Esophagus muscularis mucosa (tissue), 4 donors: ENCODE data around the gene RAI14. TPM values are rescaled to one million over a fixed set of nuclear protein-coding genes. Genes with fewer than 3 reads are reported as not detected.
"Not testable (repeated sequence)": the region's sequence is repeated elsewhere in the genome, so short reads cannot be mapped to it uniquely, and the experiment has no call there.

ENCODE experiments used
- DNase-seq: peaks from one replicate; pipeline ENCODE4 v3.0.0-alpha.2; 2017; ENCODE audit errors: extremely low spot score
- H3K27ac ChIP-seq, 4 donors: fragments of 200-600 bp; sonication (generic); replicated peaks in 1 of 4; 1 replicate in 3 of 4; 2 replicates in 1 of 4; pipeline ENCODE4 v1.5.1; 2016 to 2019; ENCODE audit warnings: mild to moderate bottlenecking in 1 of 4
- H3K27me3 ChIP-seq, 4 donors: fragments of 200-600 bp; sonication (generic); one replicate each; pipeline versions ENCODE4 v1.5.1 to v1.6.0; 2016 to 2019
- H3K36me3 ChIP-seq, 4 donors: fragments of 200-600 bp; sonication (generic); one replicate each; pipeline ENCODE4 v1.5.1; 2016 to 2019
- H3K4me1 ChIP-seq, 4 donors: fragments of 200-600 bp; sonication (generic); one replicate each; pipeline ENCODE4 v1.5.1; 2016 to 2019
- H3K4me3 ChIP-seq, 4 donors: fragments of 200-600 bp; sonication (generic); 1 replicate in 2 of 4; 2 replicates in 2 of 4; pipeline ENCODE4 v1.5.1; 2016 to 2019; ENCODE audit warnings: mild to moderate bottlenecking in 4 of 4, moderate library complexity in 1 of 4
- H3K9me3 ChIP-seq, 4 donors: fragments of 200-600 bp; sonication (generic); 1 replicate in 3 of 4; 2 replicates in 1 of 4; pipeline ENCODE4 v1.5.1; 2016 to 2019
- CTCF ChIP-seq, 3 experiments: fragments of 200-600 bp in 2 of 3; fragments of 450-650 bp in 1 of 3; sonication (generic) in 2 of 3; IDR thresholded peaks; one replicate each; pipeline ENCODE4 v1.5.1; 2017 to 2019; ENCODE audit warnings: antibody characterized with exemption in 3 of 3, mild to moderate bottlenecking in 2 of 3, moderate library complexity in 1 of 3
- EP300 ChIP-seq: sonication (generic); formaldehyde crosslinking; IDR thresholded peaks from one replicate; pipeline ENCODE4 v1.6.1; 2017; ENCODE audit warnings: antibody characterized with exemption
- POLR2A ChIP-seq: fragments of 450-650 bp; IDR thresholded peaks from one replicate; pipeline ENCODE4 v1.6.1; 2017; ENCODE audit warnings: antibody characterized with exemption, moderate library complexity, mild to moderate bottlenecking, low read depth
- POLR2AphosphoS5 ChIP-seq, 2 donors: sonication (generic); formaldehyde crosslinking; IDR thresholded peaks; one replicate each; pipeline ENCODE4 v1.6.1; 2017; ENCODE audit warnings: antibody characterized with exemption in 2 of 2
- WGBS: methylation state at CpG from one replicate; pipeline ENCODE4 v1.1.5; 2018; 5-methylcytosine and 5-hydroxymethylcytosine counted together
- intact Hi-C: fragments of 100-400 bp; cut with DNase I; formaldehyde crosslinking; loops from one replicate; pipeline ENCODE4 v1.15.1; 2023
- total RNA-seq, 4 donors: library from RNA; depleted of rRNA; stranded (reverse); fragments of >200 nt; gene quantifications; one replicate each; pipeline versions ENCODE4 v1.1.0 to v1.2.1, GENCODE V29; 2016

The RAI14 gene
- total RNA-seq, 4 donors from 2014 or later = 57.3 to 76.4 (median 68.1) TPM

GRCh38 chr5:34822956-34823715, 167.0 kb downstream of the RAI14 start:
- no peak for DNase-seq
- H3K27me3 ChIP-seq = no peaks in the 10 kb centered on the region
- peaks cover 30 to 69% (median 37%) of the 10 kb centered on the region in 4 donors for H3K36me3 ChIP-seq
- WGBS = 90% methylated on average over 8 of the region's 8 CpGs
- H3K4me3 ChIP-seq = no peak overlapping the region
- no peaks in the 10 kb centered on the region for H3K9me3 ChIP-seq
- H3K27ac ChIP-seq = no peak overlapping the region
- no peaks in the 10 kb centered on the region for H3K4me1 ChIP-seq
- intact Hi-C loops = no loop called here
- no peak for TF ChIP-seq POLR2A
- no peak for TF ChIP-seq CTCF (IDR thresholded peaks at IDR 0.05)
- TF ChIP-seq EP300 = no peak
- TF ChIP-seq POLR2AphosphoS5 (IDR thresholded peaks at IDR 0.05) = no peak

- H3K4me1 ChIP-seq = no peaks in the 10 kb centered on the region
- WGBS = 90% methylated on average over 6 of the region's 6 CpGs
- no peak for TF ChIP-seq POLR2A
- no peak for TF ChIP-seq EP300
- no peak for TF ChIP-seq CTCF (IDR thresholded peaks at IDR 0.05)
- no peak for TF ChIP-seq POLR2AphosphoS5 (IDR thresholded peaks at IDR 0.05)
- no peak for DNase-seq
- no peaks in the 10 kb centered on the region for H3K9me3 ChIP-seq
- intact Hi-C loops = no loop called here
- H3K27me3 ChIP-seq = no peaks in the 10 kb centered on the region
- H3K4me3 ChIP-seq = no peak overlapping the region
- peaks cover 43 to 78% (median 49%) of the 10 kb centered on the region in 4 donors for H3K36me3 ChIP-seq
- H3K27ac ChIP-seq = no peak overlapping the region
Measured at GRCh38 chr5:34826347-34826746, 170.2 kb downstream of the RAI14 start.

GRCh38 chr5:34827588-34828506, 171.7 kb downstream of the RAI14 start:
- H3K4me3 ChIP-seq = no peak overlapping the region
- H3K4me1 ChIP-seq = no peaks in the 10 kb centered on the region
- DNase-seq = no peak
- intact Hi-C loops = no loop called here
- TF ChIP-seq POLR2AphosphoS5 (IDR thresholded peaks at IDR 0.05) = no peak
- no peak for TF ChIP-seq EP300
- no peak for TF ChIP-seq CTCF (IDR thresholded peaks at IDR 0.05)
- no peak for TF ChIP-seq POLR2A
- no peak overlapping the region for H3K27ac ChIP-seq
- no peaks in the 10 kb centered on the region for H3K27me3 ChIP-seq
- H3K9me3 ChIP-seq = no peaks in the 10 kb centered on the region
- WGBS = 92% methylated on average over 6 of the region's 6 CpGs
- peaks cover 43 to 86% (median 48%) of the 10 kb centered on the region in 4 donors for H3K36me3 ChIP-seq

GRCh38 chr5:34830827-34831226, 174.7 kb downstream of the RAI14 start:
- H3K4me3 ChIP-seq, H3K4me1 ChIP-seq, H3K27me3 ChIP-seq, H3K27ac ChIP-seq, H3K9me3 ChIP-seq, intact Hi-C loops, DNase-seq: not testable (repeated sequence)
- 88% methylated on average over 7 of the region's 7 CpGs for WGBS
- peaks cover 25 to 60% (median 36%) of the 10 kb centered on the region in 4 donors for H3K36me3 ChIP-seq

GRCh38 chr5:34831303-34831702, 175.2 kb downstream of the RAI14 start:
- no peaks in the 10 kb centered on the region for H3K9me3 ChIP-seq
- H3K4me1 ChIP-seq = no peaks in the 10 kb centered on the region
- no peak overlapping the region for H3K27ac ChIP-seq
- no peak overlapping the region for H3K4me3 ChIP-seq
- TF ChIP-seq EP300 (no peak), POLR2AphosphoS5 (IDR thresholded peaks at IDR 0.05) (no peak), POLR2A (no peak), CTCF (IDR thresholded peaks at IDR 0.05) (no peak)
- DNase-seq = no peak
- intact Hi-C loops = no loop called here
- H3K27me3 ChIP-seq = no peaks in the 10 kb centered on the region
- peaks cover 23 to 55% (median 35%) of the 10 kb centered on the region in 4 donors for H3K36me3 ChIP-seq
